ENCODE data around the gene COX7A2L.

GRCh38 chr2:42360493-42360889 is 526 bp downstream of the COX7A2L start:
- TF ChIP-seq CTCF (IDR thresholded peaks at IDR 0.05) (no peak), POLR2AphosphoS5 (IDR thresholded peaks at IDR 0.05; ENCODE audit: low read depth, low read length) (no peak), REST (IDR thresholded peaks at IDR 0.05; ENCODE audit: insufficient read depth in 1 of 2, low read depth in 2 of 2, low read length in 1 of 2) (no peak), SIN3A (IDR thresholded peaks at IDR 0.05; ENCODE audit: borderline replicate concordance, insufficient read depth, low read depth, low read length) (no peak), TCF7L2 (IDR thresholded peaks at IDR 0.05; ENCODE audit: low read depth, low read length) (no peak)

All from Panc1 (cell line).